22Rv1 (cell line): ENCODE measurements around the gene MCTS1.
"Not testable (repeated sequence)": the region's sequence is repeated elsewhere in the genome, so short reads cannot be mapped to it uniquely, and the experiment has no call there.

Source experiments
- H3K27ac ChIP-seq: fragments of 450-650 bp; 2 replicates; pipeline ENCODE4 v1.5.1; 2017
- ZFX ChIP-seq: fragments of 450-650 bp; IDR thresholded peaks from 2 replicates; pipeline ENCODE4 v1.6.1; 2017; ENCODE audit warnings: antibody characterized with exemption, borderline replicate concordance
- TF ChIP-seq, protein P1 (sequence below): fragments of 450-650 bp; IDR thresholded peaks from 2 replicates; pipeline ENCODE4 v1.5.1; 2017; ENCODE audit warnings: mild to moderate bottlenecking

The MCTS1 gene

DNA sequence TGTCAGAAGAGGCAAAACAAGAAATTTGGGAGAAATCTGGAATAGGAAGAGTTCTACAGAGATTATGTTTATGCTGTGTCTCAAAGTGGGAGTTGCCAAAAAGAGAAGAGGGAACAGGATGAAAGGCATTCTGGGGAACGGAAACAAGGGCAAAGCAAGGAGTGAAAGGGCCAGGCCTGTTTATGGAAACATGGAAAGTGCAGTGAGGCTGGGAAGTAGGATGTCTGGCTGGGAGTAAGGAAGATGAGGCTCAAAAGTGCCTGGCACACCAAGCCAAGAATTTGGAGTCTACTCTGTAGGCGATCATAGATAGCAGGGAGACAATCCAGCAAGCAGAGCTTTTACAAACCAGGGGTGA is 41.4 kb upstream of the MCTS1 start:
- no peak for TF ChIP-seq ZFX
- TF ChIP-seq, protein P1, sequence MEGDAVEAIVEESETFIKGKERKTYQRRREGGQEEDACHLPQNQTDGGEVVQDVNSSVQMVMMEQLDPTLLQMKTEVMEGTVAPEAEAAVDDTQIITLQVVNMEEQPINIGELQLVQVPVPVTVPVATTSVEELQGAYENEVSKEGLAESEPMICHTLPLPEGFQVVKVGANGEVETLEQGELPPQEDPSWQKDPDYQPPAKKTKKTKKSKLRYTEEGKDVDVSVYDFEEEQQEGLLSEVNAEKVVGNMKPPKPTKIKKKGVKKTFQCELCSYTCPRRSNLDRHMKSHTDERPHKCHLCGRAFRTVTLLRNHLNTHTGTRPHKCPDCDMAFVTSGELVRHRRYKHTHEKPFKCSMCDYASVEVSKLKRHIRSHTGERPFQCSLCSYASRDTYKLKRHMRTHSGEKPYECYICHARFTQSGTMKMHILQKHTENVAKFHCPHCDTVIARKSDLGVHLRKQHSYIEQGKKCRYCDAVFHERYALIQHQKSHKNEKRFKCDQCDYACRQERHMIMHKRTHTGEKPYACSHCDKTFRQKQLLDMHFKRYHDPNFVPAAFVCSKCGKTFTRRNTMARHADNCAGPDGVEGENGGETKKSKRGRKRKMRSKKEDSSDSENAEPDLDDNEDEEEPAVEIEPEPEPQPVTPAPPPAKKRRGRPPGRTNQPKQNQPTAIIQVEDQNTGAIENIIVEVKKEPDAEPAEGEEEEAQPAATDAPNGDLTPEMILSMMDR: no peak
- peak overlapping the region; percentile 89 for H3K27ac ChIP-seq

DNA sequence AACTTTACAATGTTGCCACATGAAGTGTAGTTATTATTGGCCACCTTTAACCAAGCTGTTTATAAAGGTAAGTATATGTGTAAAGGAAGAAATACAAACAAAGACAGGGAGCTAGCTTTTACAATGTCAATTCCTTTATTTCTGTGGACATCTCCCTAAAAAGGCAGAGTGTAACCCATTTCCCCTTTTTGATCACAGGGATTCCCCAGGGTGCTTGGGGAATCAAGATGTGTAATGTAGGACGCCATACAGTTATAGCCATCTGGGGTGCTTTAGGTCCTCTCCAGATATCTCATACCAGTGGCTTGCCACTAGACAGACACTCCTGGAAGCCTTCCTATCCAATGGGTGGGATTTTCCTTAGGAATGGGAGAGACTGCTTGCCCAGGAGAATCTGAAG is 39.0 kb upstream of the MCTS1 start:
- peak overlapping the region; percentile 89; the same call in 1 of the 2 replicates for H3K27ac ChIP-seq
- no peak for TF ChIP-seq ZFX
- TF ChIP-seq, protein P1: no peak

DNA sequence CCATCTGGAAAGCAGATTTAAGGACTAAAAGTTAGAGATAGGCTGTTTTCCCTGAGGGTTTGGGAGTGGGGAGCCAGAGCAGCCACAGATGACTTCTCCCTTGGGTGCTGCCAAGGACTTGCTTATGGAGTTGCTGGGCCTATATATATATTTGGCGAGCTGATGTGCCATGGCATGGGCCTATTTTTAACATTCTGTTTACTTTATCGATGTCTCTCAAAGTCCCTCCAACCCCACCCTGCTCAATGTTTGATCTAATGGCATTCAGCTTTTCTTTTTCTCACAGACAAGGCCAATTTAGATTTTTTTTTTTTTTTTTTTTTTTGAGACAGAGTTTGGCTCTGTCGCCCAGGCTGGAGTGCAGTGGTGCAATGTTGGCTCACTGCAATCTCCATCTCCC is 37.1 kb upstream of the MCTS1 start:
- H3K27ac ChIP-seq: no peak overlapping the region
- no peak for TF ChIP-seq ZFX
- TF ChIP-seq, protein P1: no peak

DNA sequence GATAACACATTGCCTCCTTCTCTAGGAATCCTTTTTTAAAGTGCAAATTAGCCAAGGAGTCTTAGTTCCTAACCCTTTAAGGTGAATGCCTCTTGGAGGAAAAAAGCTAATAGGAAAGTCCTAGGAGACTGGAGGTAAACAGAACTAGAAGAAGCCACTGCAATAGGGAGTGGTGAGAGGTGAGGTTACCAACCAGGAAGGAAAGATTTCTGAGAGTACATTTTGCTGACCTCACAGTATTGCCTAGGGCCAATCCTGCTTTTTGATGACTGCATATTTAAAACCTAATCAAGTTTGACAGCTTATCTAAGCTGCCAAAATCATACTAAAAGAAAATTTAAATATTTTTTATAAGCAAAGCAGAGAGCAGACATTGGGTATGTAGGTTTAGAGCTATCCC is 35.9 kb upstream of the MCTS1 start:
- H3K27ac ChIP-seq: no peak overlapping the region
- TF ChIP-seq, protein P1: no peak
- no peak for TF ChIP-seq ZFX

DNA sequence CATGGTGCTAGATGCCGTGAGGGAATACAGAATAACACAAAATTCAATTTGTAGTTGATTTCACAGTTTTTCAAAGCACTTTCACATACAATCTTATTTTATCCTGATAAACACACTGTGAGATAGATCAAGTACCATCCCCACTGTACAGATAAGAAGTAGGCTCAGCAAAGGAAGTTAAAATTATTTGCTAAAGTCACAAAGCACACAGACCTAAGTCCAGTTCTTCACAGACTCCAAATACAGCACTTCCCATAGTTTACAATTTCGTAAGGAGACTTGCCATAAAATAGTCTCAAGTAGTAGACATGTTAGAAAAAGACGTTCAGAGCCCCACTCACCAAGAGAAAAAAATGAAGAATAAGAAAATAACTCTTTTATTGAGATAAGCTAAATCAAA is 35.3 kb upstream of the MCTS1 start:
- H3K27ac ChIP-seq: no peak overlapping the region
- TF ChIP-seq, protein P1: no peak
- no peak for TF ChIP-seq ZFX

DNA sequence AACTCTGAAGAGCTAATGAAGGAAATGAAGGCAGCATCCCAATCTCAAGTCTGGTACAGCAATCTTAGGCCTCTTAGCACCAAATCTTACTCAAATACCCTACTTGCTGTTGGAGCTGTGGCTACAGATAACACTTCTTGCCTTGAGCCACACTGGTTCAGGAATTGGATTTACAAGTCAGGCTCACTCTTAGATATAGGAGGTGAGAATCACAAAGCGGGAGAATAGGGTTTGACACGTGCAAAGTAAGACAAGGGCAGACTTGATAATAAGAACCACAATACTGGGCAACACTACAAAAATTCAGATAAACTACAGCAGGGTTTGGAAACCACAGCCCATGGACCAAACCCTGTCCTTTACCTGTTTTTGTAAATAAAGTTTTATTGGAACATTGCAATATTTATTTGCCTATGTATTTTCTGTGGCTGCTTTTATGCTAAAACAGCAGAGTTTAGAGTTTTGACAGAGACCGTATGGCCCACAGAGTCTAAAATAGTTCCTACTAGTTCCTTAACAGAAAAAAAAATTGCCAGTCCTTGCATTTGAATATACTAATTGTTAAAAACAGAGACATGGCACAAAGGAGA is 33.8 kb upstream of the MCTS1 start:
- H3K27ac ChIP-seq: no peak overlapping the region
- TF ChIP-seq ZFX: no peak
- TF ChIP-seq, protein P1: no peak

DNA sequence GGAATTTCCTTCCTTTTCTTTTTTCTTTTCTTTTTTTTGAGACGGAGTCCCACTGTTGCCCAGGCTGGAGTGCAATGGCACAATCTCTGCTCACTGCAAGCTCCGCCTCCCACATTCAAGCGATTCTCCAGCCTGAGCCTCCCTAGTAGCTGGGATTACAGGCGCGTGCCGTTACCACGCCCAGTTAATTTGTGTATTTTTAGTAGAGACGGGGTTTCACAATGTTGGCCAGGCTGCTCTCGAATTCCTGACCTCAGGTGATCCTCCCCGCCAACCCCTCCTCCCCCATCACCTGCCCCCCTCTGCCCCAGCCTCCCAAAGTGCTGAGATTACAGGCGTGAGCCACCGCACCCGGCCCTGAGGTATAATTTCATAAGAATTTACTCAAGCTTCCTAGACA is 30.1 kb upstream of the MCTS1 start:
- H3K27ac ChIP-seq: not testable (repeated sequence)

DNA sequence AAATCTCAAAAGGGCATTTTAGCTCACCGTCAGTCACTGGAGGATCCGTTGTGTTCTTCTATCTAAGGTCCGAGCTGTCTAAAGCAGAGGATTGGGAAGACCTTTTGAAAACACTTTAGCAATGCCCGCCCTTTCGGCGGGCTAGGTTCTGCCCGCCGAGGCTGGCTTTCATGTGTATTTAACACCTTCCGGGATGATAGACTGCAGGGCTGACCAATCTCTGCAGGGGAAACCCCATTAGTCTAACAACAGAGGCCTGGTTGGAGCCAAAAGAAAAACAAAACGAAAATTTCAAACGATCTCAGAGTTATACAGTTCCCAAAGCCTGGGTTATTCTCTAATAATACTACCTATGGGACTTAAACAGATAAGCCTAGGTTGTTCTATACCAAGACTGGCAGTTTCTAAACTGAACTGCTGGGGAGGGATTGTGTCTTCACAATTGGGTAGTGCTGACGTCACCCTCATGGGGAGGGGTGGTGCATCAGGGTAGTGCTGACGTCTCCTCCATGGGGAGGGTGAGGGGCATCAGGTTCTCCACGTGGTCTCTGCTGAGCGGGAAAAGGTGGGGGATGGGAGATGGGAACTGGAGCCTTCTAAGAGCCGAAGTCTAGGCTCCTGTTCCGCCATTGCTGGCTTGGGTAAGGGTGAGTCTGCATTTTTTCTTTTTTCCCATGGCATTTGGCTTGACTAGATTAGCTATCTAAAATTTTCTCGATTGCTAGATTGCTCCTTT is 28.4 kb upstream of the MCTS1 start:
- TF ChIP-seq, protein P1: no peak
- no peak overlapping the region for H3K27ac ChIP-seq
